Small intestine (tissue), 7 donors: ENCODE measurements around the gene PRRT1. TPM values are rescaled to one million over a fixed set of nuclear protein-coding genes. Genes with fewer than 3 reads are reported as not detected.

Source experiments
- DNase-seq, 2 donors: peaks; one replicate each; pipeline versions ENCODE4 v3.0.0 to v3.0.0-alpha.2; 2013
- FAIRE-seq: peaks from 2 replicates; lab custom pipeline; 2012; peaks lifted over from hg19 to GRCh38; lab: Jason Lieb, UNC
- H3K27ac ChIP-seq, 3 donors: one replicate each; pipeline ENCODE4 v1.5.1; 2013; ENCODE audit warnings: low read length in 2 of 3, mild to moderate bottlenecking in 2 of 3, control low read depth in 1 of 3, inconsistent platforms in 1 of 3, low read depth in 1 of 3, moderate library complexity in 1 of 3
- H3K27me3 ChIP-seq, 3 donors: one replicate each; pipeline ENCODE4 v1.6.1; 2013; ENCODE audit warnings: low read length in 3 of 3, inconsistent platforms in 1 of 3; ENCODE audit not compliant: control insufficient read depth in 3 of 3, insufficient read depth in 3 of 3
- H3K36me3 ChIP-seq, 3 donors: one replicate each; pipeline ENCODE4 v1.6.1; 2013; ENCODE audit warnings: low read length in 3 of 3, inconsistent platforms in 1 of 3, low read depth in 1 of 3, mild to moderate bottlenecking in 1 of 3, moderate library complexity in 1 of 3; ENCODE audit not compliant: control insufficient read depth in 3 of 3, insufficient read depth in 2 of 3
- H3K4me1 ChIP-seq, 3 donors: one replicate each; pipeline ENCODE4 v1.6.1; 2013; ENCODE audit warnings: low read length in 2 of 3, inconsistent platforms in 1 of 3, low read depth in 1 of 3, mild to moderate bottlenecking in 1 of 3, moderate library complexity in 1 of 3; ENCODE audit not compliant: control insufficient read depth in 3 of 3, insufficient read depth in 2 of 3
- H3K4me3 ChIP-seq, 3 donors: one replicate each; pipeline ENCODE4 v1.5.1; 2013; ENCODE audit warnings: low read length in 3 of 3, control low read depth in 1 of 3, inconsistent platforms in 1 of 3, low read depth in 1 of 3, mild to moderate bottlenecking in 1 of 3, moderate library complexity in 1 of 3
- H3K9me3 ChIP-seq, 2 donors: one replicate each; pipeline ENCODE4 v1.6.1; 2013; ENCODE audit warnings: low read depth in 1 of 2, low read length in 1 of 2; ENCODE audit not compliant: control insufficient read depth in 2 of 2, insufficient read depth in 1 of 2
- WGBS, 3 donors: extraction: QIAGEN DNeasy Blood & Tissue Kit; methylation state at CpG; one replicate each; pipeline ENCODE4 v1.1.7; 2013; 5-methylcytosine and 5-hydroxymethylcytosine counted together
- polyA plus RNA-seq, 4 donors: library from polyadenylated mRNA; stranded (reverse) in 3 of 4; unstranded in 1 of 4; fragments of 200-250 nt in 3 of 4; fragments of 120-200 nt in 1 of 4; gene quantifications; one replicate each; pipeline versions ENCODE4 v1.2.1 to v1.2.3, GENCODE V29; 2013
- donor health status: healthy with polysubstance abuse.
- donor health status: control.
- donor health status: control.
- donor health status: Bipolar disorder and iron deficiency.
- donor health status: healthy.

Gene PRRT1
- polyA plus RNA-seq, 4 donors = 1.4 to 4.7 (median 4.6) TPM; not detected in 1

DNA sequence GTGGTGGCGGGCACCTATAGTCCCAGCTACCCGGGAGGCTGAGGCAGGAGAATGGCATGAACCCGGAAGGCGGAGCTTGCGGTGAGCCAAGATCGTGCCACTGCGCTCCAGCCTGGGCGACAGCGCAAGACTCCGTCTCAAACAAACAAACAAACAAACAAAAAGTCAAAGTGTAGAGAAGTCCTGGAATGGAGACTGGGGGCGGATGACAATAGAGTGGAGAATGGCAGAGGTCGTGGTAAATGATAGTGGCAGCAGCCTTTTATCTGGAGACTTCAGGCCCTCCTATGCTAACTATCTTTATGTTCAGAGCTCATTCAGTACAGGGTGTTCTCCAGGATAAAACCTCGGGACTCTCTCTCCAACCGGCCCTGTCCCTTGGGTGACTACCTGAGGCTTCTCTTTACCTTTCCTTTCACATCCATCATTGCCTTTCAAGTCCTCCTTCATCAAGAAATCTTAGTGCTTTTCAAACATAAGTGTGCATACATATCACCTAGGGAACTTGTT, 20.2 kb downstream of the PRRT1 start:
- Histone ChIP-seq H3K9me3 (peaks cover 0 to 4% of the 10 kb centered on the region in 2 donors), H3K27ac (no peak overlapping the region), H3K4me1 (peaks cover 7 to 23% (median 12%) of the 10 kb centered on the region in 3 donors), H3K4me3 (no peak overlapping the region), H3K36me3 (peaks cover 0 to 4% (median 0%) of the 10 kb centered on the region in 3 donors), H3K27me3 (no peaks in the 10 kb centered on the region)
- 85 to 92% (median 87%) methylated on average over 14 of the region's 14 CpGs for WGBS, 3 donors
- no peak for DNase-seq
- no peak for FAIRE-seq

- H3K4me3 ChIP-seq = peak overlapping the region; percentile 43 to 76 (median 65)
- H3K36me3 ChIP-seq = peaks cover 0 to 22% (median 4%) of the 10 kb centered on the region in 3 donors
- DNase-seq = no peak
- peaks cover 0 to 4% of the 10 kb centered on the region in 2 donors for H3K9me3 ChIP-seq
- WGBS, 3 donors = 20 to 34% (median 27%) methylated on average over 22 of the region's 22 CpGs
- peaks cover 7 to 26% (median 12%) of the 10 kb centered on the region in 3 donors for H3K4me1 ChIP-seq
- no peak for FAIRE-seq
- no peaks in the 10 kb centered on the region for H3K27me3 ChIP-seq
- H3K27ac ChIP-seq = peak overlapping the region in 2 of 3 donors; percentile 80 to 88
Measured at GRCh38 chr6:32129297-32130088, 22.2 kb downstream of the PRRT1 start.

- peaks cover 7 to 26% (median 12%) of the 10 kb centered on the region in 3 donors for H3K4me1 ChIP-seq
- H3K9me3 ChIP-seq = peaks cover 0 to 4% of the 10 kb centered on the region in 2 donors
- H3K36me3 ChIP-seq = peaks cover 0 to 28% (median 4%) of the 10 kb centered on the region in 3 donors
- DNase-seq = no peak
- peak overlapping the region in 2 of 3 donors; percentile 43 to 76 for H3K4me3 ChIP-seq
- peak overlapping the region in 1 of 3 donors; percentile 43 for H3K27ac ChIP-seq
- no peak for FAIRE-seq
- 86 to 87% (median 87%) methylated on average over 13 of the region's 13 CpGs for WGBS, 3 donors
- no peaks in the 10 kb centered on the region for H3K27me3 ChIP-seq
Measured at GRCh38 chr6:32128751-32129296, 22.9 kb downstream of the PRRT1 start.

DNA sequence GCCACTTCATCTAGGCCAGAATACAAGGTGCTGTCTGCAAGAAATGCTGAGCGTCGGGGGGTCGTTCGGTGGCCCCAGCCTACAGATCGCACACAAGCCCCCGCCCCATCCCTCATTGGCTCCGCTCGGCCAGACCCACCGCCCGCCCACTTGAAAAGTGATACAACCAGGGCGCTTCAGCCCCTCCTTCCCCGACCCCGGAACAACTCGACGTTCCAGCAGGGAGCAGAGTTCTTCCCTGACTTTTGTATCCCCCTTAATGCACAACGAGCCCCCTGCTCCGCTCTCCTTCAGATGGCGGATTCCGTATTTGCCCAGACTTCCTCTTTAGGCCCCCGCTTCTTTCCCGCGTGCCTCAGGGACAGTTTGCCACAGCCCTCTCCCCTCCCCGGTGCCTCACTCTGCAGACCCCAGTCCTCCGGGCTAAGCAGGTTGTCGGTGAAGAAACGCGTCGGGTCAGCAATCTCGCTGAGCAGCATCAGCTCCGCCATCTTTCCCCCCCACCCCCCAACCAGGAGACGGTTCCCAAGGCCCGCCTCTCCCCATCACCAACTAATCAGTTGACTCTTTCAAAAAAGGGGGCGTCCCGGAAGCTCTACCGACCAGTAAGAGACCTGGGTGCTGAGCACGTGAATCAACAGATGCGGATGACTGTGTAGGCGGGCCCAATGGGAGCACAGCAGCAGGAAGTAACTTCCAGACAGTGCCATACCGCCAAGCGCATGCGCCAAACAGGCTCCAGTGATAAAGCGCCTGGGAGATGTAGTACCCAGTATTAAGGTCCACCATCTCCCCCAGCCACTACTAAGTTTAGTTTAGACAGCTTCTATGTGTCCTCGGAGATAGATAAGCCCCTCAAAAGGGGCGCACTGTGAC, 23.8 kb downstream of the PRRT1 start, which contains the start of gene ATF6B:
Gene ATF6B (minus strand): TSS at position 530 of the 876 bp plus-strand sequence. CDS start 39 bp downstream, at position 491.
- H3K9me3 ChIP-seq = peaks cover 0 to 4% of the 10 kb centered on the region in 2 donors
- no peaks in the 10 kb centered on the region for H3K27me3 ChIP-seq
- H3K27ac ChIP-seq = peak within 1 kb of the TSS in 2 of 3 donors; percentile 84 to 98
- H3K4me3 ChIP-seq = peak within 1 kb of the TSS; percentile 76 to 100 (median 79)
- WGBS, 3 donors = 1% methylated on average over 39 to 44 of the region's 44 CpGs
- DNase-seq = peak; percentile 99 to 100
- H3K36me3 ChIP-seq = peaks cover 0 to 36% (median 4%) of the 10 kb centered on the region in 3 donors
- FAIRE-seq = no peak
- peaks cover 7 to 26% (median 12%) of the 10 kb centered on the region in 3 donors for H3K4me1 ChIP-seq

GRCh38 chr6:32127409-32127716, 24.4 kb downstream of the PRRT1 start:
- Histone ChIP-seq H3K36me3 (peaks cover 0 to 41% (median 4%) of the 10 kb centered on the region in 3 donors), H3K4me1 (peaks cover 7 to 26% (median 12%) of the 10 kb centered on the region in 3 donors), H3K27ac (peak overlapping the region in 2 of 3 donors; percentile 84 to 98), H3K27me3 (no peaks in the 10 kb centered on the region), H3K9me3 (peaks cover 0 to 4% of the 10 kb centered on the region in 2 donors), H3K4me3 (peak overlapping the region; percentile 74 to 100 (median 79))
- FAIRE-seq = no peak
- 4 to 9% (median 5%) methylated on average over 9 of the region's 9 CpGs for WGBS, 3 donors
- no peak for DNase-seq

DNA sequence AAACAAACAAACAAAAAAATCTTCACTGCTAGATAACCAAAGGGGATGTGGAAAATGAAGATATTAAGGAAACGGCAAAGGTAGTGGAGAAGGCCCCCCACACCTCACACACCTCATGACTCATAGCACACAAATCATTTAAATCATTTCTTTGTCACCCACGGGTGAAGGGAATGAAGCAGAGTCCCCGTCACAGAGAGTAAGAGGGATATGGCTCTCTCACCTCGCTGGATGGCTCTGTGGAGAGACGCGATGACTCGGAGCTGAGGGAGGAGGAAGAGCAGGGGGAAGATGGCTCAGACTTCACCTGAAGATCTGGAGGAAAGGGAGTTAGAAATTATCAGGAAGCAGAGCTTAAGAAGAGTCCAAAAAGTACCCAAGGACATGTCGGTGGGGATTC, 24.9 kb downstream of the PRRT1 start:
- Histone ChIP-seq H3K27ac (no peak overlapping the region), H3K27me3 (no peaks in the 10 kb centered on the region), H3K4me3 (peak overlapping the region in 2 of 3 donors; percentile 74 to 100), H3K9me3 (peaks cover 0 to 4% of the 10 kb centered on the region in 2 donors), H3K36me3 (peaks cover 3 to 46% (median 4%) of the 10 kb centered on the region in 3 donors), H3K4me1 (peaks cover 7 to 26% (median 12%) of the 10 kb centered on the region in 3 donors)
- no peak for DNase-seq
- WGBS, 3 donors = 23 to 45% (median 37%) methylated on average over 8 of the region's 8 CpGs
- FAIRE-seq = no peak

DNA sequence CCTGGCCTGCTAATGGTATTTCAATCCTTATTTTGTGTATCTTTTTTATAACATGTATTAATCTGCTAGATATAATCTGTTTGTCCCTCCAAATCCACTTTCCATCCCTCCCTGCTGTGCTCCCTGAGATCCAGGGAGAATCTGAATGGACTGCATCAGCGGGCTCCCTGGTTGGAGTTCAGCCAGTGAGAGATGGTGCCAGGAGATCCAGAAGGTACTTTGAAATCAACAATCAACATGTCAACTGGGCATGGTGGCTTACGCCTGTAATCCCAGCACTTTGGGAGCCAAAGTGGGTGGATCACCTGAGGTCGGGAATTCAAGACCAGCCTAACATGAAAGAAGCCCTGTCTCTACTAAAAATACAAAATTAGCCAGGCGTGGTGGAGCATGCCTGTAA, 28.1 kb downstream of the PRRT1 start:
- WGBS, 3 donors = 86 to 91% (median 88%) methylated on average over 4 of the region's 4 CpGs
- H3K4me3 ChIP-seq = no peak overlapping the region
- no peaks in the 10 kb centered on the region for H3K9me3 ChIP-seq
- FAIRE-seq = no peak
- no peaks in the 10 kb centered on the region for H3K27me3 ChIP-seq
- peaks cover 10 to 70% (median 11%) of the 10 kb centered on the region in 3 donors for H3K36me3 ChIP-seq
- peaks cover 0 to 22% (median 5%) of the 10 kb centered on the region in 3 donors for H3K4me1 ChIP-seq
- no peak overlapping the region for H3K27ac ChIP-seq
- DNase-seq = no peak
